ENCODE data around the gene GPR132.
"Not testable (repeated sequence)": the region's sequence is repeated elsewhere in the genome, so short reads cannot be mapped to it uniquely, and the experiment has no call there.

Gene GPR132

GRCh38 chr14:105065280-105066228 lies at the start of gene GPR132:
Gene GPR132, minus strand, starts transcription at chr14:105065430. Its CDS starts 10,010 bp downstream, at chr14:105055420.
- no peak for TF ChIP-seq CTCF (conservative IDR thresholded peaks at IDR 0.05; ENCODE audit: low read depth, low read length)
- no peak within 1 kb of the TSS for H3K4me3 ChIP-seq (ENCODE audit: low read depth, low read length)
- DNase-seq (ENCODE audit: low read depth): no peak

GRCh38 chr14:105109243-105109642 lies 44.0 kb upstream of the GPR132 start:
- H3K4me3 ChIP-seq (ENCODE audit: low read depth, low read length); DNase-seq (ENCODE audit: low read depth): not testable (repeated sequence)

GRCh38 chr14:105108516-105108864 lies 43.3 kb upstream of the GPR132 start:
- DNase-seq (ENCODE audit: low read depth): no peak
- H3K4me3 ChIP-seq (ENCODE audit: low read depth, low read length): no peak overlapping the region
- no peak for TF ChIP-seq CTCF (conservative IDR thresholded peaks at IDR 0.05; ENCODE audit: low read depth, low read length)

GRCh38 chr14:105107781-105108515 lies 42.7 kb upstream of the GPR132 start:
- no peak for TF ChIP-seq CTCF (conservative IDR thresholded peaks at IDR 0.05; ENCODE audit: low read depth, low read length)
- no peak for DNase-seq (ENCODE audit: low read depth)
- H3K4me3 ChIP-seq (ENCODE audit: low read depth, low read length): no peak overlapping the region

GRCh38 chr14:105107351-105107750 lies 42.1 kb upstream of the GPR132 start:
- no peak overlapping the region for H3K4me3 ChIP-seq (ENCODE audit: low read depth, low read length)
- TF ChIP-seq CTCF (conservative IDR thresholded peaks at IDR 0.05; ENCODE audit: low read depth, low read length): no peak

GRCh38 chr14:105105158-105105557 lies 39.9 kb upstream of the GPR132 start:
- H3K4me3 ChIP-seq (ENCODE audit: low read depth, low read length): no peak overlapping the region
- DNase-seq (ENCODE audit: low read depth): no peak
- TF ChIP-seq CTCF (conservative IDR thresholded peaks at IDR 0.05; ENCODE audit: low read depth, low read length): no peak

More at GRCh38 chr14:105107351-105107750, 42.1 kb upstream of the GPR132 start:
- DNase-seq (ENCODE audit: low read depth): no peak

- no peak for DNase-seq (ENCODE audit: low read depth)
- no peak for TF ChIP-seq CTCF (conservative IDR thresholded peaks at IDR 0.05; ENCODE audit: low read depth, low read length)
- no peak overlapping the region for H3K4me3 ChIP-seq (ENCODE audit: low read depth, low read length)
These were observed 37.7 kb upstream of the GPR132 start for GRCh38 chr14:105102893-105103292.
